Dedifferentiated amniotic fluid mesenchymal stem cell (primary cell): ENCODE data around the gene SKIDA1.

ENCODE experiments used
- DNase-seq: peaks from one replicate; pipeline ENCODE4 v3.0.0-alpha.2; 2016; ENCODE audit errors: extremely low spot score

The SKIDA1 gene

DNA sequence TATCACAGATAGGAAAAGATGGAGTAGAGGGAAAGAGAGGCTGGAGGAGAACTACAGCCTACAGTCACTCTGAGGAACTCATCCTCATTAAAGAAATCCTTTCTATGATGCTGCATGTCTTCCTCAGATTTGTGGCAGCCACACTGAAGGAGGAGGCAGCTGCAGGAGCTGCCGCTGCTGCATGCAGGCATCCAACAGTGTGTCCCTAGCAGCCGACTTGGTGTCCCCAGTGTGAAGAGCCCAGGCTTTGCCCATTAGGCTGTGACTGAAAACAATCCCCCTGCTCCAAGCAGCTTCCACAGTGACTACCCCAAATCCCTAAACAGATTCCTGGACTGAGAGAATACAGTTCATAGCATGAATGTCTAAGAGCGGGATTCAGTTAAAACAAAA is 23.1 kb downstream of the SKIDA1 start:
- DNase-seq: no peak

DNA sequence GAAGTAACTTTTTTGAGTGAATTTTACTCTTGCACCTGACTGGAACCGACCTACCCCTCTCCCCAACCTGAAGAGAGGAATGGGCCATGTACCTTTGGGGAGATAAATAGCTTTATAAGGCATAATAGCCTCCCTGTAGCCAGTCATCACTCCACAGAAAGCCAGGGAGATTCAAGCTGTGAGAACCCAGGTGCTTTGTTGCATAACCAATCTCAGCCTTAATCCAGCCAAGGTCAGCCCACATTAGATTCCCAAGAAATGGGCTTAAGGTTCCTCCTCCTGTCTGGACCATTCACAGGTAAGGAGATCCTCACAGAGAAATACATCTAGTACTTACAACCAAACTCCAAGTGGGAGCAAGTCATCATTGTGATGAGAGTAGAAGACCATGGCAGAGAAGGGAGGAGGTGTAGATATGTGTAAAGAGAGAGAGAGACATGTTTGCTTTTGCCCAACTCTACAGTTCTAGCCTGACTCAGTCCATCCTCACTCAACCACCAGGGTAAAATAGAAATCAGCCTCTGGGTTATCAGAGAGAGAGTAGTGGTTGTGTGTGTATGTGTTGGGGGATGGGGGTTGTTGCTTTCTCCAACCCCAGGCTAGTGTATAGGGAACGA is 23.6 kb downstream of the SKIDA1 start:
- no peak for DNase-seq

DNA sequence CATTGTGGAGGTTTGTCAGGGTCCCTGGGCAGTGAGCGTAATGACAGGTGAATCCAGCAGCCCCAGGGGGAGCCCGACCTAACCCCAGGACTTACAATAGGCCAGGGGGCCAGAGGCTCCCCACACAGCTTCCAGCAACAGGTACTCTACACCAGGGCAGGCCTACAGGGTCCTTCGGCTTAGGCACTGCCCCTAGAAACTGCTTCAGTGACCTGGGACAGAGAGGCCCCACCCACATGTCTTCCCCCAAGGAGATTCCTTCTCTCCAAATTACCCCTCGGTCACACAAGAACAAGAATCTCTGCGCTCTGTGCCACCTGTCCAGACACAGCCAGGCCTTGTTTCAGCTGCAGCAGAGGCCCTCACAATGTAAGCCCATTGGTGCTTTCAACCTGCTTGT is 24.4 kb downstream of the SKIDA1 start:
- no peak for DNase-seq

DNA sequence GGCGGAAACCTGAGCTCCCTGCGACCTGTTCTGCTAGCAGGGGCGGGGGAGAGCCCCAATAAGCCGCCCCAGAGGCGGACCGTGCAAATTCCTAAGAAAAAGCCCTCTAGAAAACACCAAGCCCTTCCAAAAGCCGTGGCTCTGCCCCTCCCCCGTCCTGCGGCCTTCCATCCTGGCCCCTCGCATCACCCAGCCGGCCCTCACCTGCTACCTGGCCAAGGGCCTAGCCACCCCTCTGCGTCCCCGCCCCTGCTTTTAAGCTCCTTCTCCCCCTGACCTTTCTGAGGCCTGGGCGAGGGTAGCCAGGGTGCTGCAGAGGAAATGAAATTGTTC is 24.9 kb downstream of the SKIDA1 start:
- DNase-seq: no peak

DNA sequence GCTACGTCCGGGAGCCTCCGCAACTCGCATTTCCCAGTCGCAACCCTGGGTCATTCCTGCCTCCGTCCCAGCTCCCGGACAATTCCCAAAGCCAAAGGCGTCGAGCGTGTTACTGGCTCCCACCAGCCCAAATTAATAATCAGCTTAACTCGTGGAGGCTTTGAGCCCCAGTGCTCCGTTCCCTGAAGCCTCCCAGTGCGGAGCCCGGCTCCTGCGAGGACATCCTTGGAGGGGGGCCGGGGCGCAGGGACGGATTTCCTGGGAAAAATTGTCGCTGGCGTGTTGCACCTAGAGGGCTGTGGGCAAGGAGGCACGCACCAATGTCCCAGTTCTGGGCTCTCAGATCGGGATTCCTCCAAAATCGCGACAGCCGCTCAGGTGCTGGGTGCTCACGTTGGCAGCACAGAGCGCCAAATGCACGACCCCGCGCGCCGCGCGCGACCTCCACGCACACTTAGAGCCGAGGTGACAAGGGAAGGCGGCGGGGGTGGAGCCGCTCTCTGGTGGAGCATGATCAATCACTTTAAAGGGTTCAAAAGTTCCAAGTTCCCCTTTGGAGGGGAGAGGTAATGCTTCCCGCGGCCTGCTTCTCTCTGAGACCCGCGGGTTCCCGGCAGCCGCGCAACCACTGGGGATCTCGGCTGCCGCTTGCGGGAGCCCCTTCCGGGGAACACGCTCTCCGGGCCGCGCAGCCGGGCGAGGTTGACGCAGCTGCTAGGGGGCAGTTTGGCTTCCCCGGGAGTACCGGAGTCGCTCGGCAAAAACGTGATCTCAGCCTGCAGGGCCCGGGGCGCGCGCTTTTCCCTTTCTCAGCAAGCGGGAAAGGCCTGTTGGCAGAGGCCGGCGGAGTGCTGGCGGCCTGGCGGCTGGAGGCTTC is 25.5 kb downstream of the SKIDA1 start:
- DNase-seq: no peak

DNA sequence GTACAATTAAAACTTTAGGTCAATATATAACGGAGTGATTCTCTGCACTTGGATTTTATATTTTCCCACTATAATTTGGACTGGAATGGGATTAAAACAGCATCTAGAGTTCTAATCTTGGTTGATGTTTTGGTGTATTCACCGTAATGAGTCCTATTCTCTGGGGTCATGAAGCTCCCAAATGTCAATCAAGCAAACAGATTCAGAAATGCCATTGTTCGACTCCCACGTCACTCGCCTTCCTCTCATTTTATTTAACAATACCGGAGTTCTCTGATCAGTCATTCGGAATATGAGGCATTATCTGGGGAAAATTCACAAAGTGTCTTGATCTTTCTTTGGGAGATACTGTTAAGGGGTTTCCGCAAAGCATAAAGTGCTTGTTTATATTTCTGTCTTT is 26.5 kb downstream of the SKIDA1 start:
- DNase-seq: no peak

DNA sequence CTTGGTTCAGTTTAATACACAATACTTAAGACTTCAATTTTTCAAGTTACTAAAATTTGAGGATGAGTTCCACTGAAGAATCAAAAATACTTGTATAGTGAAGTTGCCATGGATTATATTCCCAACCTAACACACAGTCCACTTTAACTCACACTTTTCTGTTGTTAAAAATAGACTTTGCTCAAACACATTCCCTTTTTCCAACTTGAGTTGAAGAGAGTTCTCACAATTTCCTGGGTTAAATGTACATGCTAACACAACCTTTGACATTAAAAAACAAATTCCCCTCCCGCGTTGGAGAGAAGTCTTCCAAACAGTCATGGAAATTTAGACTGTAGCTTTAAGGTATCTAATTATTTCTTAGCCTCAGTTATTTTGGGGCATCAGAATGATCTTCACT is 27.1 kb downstream of the SKIDA1 start:
- no peak for DNase-seq

DNA sequence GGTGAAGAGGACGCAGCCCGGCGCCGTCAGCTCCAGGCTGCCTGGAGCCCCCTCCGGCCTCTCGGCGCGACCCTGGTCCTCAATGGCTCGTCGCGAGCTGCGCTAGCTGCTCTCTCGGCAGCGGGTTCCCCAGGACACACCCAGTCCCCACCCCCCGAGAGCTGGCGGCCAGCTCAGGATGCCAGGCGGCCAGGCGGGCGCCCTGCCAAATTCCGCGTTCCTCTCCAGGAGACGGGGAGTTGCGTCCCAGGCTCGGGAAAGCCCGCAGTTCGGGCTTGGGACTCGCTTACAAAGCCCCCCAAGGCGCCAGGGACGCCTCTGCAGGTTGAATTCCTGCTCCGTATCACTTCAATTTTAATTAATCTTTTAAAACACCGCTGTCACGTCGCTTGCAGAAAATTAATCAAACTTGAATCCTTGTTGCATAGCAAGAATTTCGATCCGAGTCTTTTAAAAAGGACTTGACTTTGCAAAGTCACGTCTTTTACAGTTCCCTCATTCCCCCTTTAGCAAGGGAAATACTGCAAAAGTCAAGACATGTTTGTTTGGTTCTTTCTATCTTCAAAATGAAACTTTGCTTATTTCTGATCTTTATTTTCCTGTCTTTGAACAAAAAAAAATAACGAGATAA is 28.2 kb downstream of the SKIDA1 start:
- peak; percentile 68 for DNase-seq

DNA sequence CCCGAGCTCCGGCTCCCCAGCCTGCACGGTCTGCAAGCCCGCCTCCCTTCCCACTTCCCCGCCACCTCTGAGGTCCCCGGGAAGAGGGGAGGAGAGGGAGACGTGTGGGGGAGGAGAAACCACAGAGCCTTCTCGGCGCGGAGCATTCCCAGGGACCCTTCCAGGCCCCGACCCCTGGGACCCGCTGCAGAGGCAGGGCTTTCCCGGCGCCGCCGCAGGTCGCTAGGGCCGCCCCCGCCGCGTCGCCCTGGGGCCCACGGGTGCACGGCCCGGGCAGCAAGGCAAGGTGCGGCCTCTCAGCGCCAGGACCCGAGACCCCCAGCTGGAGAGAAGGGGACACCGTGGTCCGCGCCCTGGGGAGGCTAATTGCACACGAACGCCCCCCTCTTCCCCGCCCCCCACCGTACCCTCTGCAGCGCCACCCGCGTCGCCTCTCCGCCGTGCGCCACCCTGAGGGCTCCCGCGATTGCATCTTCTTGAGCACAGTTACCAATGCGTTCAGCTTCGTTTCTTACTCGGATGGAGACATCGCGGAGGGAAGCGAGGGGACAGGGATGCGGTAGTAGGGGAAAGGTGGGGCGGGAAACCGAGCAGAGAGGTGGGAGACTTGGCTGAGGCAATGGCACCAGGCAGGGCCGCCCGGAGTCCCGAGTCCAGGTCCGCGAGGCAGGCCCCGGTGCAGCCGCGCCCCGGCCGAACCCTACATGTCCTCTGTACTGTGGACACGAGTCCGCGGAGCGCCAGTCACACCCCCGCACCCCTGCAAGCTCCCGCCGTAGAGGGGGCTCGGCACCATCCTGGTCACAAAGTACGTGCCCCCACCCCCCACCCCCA is 28.9 kb downstream of the SKIDA1 start:
- peak; percentile 42 for DNase-seq

DNA sequence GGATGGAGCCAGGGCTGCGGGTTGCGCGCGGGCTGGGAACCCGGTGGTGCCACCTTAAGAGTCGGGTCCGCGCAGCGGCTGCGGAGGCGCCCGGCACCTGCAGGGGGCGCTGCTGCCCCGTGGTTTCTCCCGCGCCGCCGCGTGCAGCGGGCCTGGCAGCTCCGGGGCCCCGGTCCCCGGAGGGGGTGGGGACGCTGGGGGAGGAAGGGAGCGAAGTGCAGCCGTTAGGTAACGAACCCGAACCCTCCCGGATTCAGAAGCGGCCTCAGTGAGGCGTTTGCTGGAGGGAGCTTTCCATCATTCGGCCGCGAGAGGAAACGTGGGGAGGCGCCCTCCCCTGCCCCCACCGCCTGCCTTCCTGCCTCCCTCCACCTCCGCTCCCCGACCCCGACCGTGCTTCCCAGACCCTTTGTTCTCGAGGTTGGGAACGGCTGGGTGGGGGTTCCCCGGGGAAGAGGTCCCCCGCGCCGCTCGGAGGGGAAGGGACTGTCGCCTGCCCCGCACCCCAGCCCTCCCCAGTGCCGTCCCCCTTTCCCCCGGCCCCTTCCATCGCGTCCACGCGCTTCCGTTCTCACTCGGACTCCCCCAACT is 29.6 kb downstream of the SKIDA1 start:
- peak; percentile 57 for DNase-seq

DNA sequence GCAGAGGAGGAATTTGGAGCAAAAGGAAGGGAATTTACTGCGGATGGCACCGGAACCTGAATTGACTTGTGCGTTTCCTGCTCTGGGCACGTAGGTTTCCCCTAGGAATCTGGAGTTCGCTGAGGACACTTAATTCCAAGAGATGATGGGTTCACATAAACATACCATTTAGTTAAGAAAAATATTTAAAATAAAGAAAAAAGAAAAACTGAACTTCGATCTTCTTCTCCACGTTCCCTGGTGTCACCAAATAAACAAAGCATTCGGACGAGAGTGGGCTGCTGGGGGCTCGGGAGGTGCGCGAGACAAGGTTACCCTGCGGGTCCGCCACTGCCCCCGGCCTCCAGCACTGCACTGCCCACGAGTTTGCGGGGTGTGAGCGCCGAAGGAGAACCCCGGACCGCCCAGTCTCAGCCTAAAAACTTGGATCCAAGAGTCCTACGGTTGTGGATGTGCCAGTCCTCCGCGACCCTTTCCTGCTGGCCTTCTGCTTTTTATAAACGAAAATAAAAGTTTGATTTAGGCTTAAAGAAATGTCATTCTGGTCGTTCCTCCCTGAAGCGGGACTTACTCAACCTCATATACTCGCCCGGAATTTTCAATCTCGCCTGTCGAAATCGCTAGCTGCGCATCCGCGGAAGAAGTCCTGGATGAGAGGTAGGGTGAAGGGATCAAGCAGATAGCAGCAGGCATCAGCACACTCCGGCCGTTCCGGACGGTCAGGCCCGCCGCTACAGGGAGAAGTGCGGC is 30.3 kb downstream of the SKIDA1 start:
- DNase-seq: no peak

DNA sequence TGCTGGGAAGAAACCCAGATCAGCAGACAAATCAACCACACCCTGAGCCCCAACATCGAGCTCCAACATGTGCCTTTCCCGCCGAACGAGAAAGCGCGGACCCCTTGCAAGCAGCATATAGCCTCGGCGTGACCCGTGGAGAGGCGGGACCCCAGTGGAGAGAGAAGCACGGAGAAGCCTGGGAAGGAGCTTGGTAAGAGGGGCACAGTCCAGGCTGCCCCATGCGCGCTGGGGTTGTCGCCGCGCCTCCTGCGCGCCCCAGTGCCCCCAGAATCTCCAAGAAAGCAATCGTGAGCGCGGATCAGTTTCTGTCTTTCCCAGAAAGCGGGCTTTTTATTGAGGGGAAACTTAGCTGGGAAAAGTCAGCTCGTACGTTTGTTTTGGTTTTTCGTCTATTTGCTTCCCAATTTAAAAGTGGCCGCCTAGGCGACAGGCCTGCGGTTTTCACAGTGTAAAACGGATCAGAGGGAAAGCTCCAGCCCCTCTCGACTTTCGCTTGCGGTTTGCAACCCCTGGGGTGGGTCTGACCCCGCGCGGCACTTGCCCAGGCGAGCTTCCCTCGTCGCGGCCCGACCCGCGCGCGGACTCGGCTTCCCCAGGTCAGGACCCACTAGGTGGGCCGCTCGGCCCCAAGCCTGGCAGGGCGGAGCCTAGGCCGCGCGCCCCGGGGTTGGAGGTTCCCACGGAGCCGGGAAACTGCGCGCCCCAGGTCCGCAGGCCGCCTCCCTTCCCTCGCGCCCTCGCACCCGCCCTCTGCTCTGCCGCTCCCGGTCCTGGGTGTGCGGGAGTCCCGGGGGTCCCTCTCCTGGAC is 31.1 kb downstream of the SKIDA1 start:
- DNase-seq: no peak

DNA sequence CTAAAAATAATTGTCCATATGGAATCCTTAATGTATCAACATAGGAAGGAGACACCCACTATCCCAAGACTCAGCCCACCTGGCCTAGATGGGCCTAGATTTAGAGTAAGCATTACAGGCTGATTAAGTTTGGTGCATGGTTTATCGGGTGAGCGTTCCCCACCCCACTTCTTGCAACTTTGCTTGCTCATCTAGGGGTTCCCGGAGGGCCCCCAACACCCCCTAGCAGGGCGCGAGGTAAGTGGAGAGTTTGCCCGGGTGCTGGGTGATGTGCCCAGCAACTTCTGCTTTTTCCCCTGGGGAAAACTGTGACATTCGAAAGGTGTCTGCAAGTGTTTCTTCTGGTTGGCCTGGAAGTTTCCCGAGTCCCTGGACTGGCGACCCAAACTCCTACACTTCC is 31.7 kb downstream of the SKIDA1 start:
- DNase-seq: no peak

DNA sequence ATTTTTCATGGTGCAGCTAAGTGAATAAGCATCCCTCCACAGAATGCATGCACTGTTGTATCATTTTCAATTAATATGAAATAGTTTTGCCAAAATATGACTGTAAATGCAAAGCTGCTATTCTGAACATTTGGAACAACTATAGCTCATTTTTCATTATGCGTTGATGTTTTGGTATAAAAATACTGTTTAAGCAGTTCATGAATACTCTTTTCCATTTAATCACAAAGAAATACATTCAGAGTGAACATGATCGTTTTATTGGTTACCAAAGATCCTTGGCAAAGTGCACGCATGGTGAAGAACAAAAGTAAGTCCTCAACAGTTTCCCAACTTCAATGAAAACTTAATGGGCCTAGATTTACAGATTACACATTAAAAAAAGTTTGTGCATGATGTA is 33.1 kb downstream of the SKIDA1 start:
- DNase-seq: no peak

DNA sequence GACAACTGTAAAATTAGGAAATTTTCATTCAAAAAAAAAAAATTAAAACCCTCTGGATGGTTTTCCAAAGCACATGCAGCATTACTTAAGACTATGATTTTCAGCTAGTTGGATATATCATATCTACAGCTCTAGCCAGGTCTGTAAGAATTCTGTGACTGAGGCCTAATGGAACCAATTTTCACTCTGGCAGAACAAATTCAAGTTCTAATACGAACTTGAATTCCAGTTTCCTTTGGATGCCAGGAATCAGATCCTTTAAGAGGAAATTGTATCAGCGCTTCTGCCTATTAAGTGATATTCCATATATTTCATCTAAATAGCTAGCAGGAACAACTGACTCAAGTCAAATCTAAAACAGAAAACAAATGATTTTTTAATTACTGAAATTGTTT is 34.8 kb downstream of the SKIDA1 start:
- DNase-seq: no peak

DNA sequence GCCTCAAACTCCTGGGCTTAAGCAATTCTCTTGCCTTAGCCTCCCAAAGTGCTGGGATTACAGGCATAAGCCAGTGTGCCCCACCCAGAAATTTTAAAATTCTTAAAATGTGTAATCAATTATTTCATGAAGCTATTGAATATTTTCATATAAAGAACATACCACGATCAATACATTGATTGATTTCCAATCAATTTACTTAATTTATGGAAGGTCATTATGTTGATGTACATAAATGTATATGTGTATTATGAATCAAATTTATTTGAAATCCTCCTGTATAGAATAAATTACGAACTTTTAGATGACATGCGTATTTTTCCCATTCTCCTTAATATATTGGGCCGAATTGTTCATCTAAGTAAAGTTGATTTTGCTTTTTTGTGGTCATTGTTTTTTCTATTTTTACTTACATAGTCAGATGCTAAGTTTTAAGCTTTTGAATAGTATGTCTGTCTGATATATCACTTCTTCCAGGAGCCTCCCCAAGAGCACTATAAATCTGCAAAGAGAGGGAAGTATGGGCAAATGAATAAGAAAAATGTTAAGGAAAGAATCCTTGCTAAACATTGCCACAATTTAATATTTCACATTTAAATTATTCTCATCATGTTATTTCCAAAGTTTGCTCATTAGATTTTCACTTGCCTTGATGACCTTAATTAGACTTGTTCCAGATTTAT is 35.3 kb downstream of the SKIDA1 start:
- no peak for DNase-seq

DNA sequence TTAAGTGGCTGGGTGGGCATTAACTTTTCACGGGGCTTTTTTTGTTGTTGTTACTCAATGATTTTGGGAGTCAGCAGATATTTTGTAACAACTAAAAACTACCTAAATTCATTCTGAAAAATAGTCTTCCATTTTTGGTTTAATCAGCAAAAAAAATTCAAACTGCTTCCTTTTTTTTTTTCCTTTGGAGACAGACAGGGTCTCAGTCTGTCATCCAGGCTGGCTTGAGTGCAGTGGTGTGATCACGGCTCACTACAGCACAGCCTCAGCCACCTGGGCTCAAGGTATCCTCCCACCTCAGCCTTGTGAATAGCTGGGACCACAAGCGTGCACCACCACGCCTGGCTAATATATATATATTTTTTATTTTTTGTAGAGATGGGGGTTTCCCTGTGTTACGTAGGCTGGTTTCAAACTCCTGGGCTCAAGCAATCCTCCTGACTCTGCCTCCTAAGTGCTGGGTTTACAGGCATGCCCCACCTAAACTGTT is 36.5 kb downstream of the SKIDA1 start:
- DNase-seq: no peak

DNA sequence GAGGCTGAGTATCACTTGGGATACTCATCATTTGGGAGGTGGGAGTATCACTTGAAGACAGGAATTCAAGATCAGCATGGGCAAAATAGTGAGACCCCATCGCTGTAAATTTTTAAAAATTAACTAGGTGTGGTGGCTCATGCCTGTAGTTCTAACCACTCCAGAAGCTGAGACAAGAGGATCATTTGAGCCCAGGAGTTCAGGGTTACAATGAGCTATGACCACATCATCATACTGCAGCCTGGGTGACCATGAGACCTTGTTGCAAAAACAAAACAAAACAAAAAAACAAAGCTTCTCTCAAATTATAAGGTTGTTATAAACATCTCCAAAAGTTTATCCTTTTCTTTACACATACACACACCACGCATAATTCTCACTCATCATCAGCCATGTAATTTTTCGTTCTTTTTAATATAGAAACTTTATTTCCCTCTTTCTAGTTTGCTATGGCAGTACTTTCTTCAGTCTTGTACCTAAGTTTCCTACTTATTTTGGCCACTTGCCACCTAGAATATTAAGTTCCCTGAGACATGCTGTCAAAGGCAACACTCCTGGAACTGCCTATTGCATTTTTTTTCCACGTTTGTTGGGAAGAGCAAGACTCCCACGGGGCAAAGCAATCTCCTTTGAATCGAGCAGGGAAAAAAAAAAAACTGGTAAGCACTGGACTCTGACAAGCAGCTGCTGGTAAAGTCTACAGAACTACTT is 37.1 kb downstream of the SKIDA1 start:
- DNase-seq: no peak
